Right atrium auricular region (tissue), 2 donors: ENCODE measurements around the gene CDCP2. TPM values are rescaled to one million over a fixed set of nuclear protein-coding genes. Genes with fewer than 3 reads are reported as not detected.

ENCODE experiments used
- DNase-seq: peaks from one replicate; pipeline ENCODE4 v3.0.0-alpha.2; 2019; ENCODE audit warnings: low spot score
- H3K27ac ChIP-seq, 2 donors: fragments of 200-600 bp; sonication (generic); 1 replicate in 1 of 2; 2 replicates in 1 of 2; pipeline ENCODE4 v1.5.1; 2016 to 2019
- H3K27me3 ChIP-seq, 2 donors: fragments of 200-600 bp; sonication (generic); one replicate each; pipeline versions ENCODE4 v1.5.1 to v1.6.0; 2017 to 2019
- H3K36me3 ChIP-seq: fragments of 200-600 bp; sonication (generic); one replicate; pipeline ENCODE4 v1.5.1; 2016
- H3K4me1 ChIP-seq, 2 donors: fragments of 200-600 bp; sonication (generic); one replicate each; pipeline versions ENCODE4 v1.5.1 to v1.6.0; 2017 to 2019
- H3K4me3 ChIP-seq, 2 donors: fragments of 200-600 bp; sonication (generic); 1 replicate in 1 of 2; 2 replicates in 1 of 2; pipeline ENCODE4 v1.5.1; 2017 to 2019; ENCODE audit warnings: mild to moderate bottlenecking in 1 of 2, moderate library complexity in 1 of 2
- H3K9me3 ChIP-seq, 2 donors: fragments of 200-600 bp; sonication (generic); one replicate each; pipeline ENCODE4 v1.5.1; 2019
- total RNA-seq, 2 donors: library from RNA; depleted of rRNA; stranded (reverse); fragments of >200 nt; gene quantifications; one replicate each; pipeline ENCODE4 v1.1.0, GENCODE V29; 2016
- TF ChIP-seq, protein P1 (sequence below), 2 donors: fragments of 200-600 bp; sonication (generic); IDR thresholded peaks; one replicate each; pipeline ENCODE4 v1.5.1; 2019; ENCODE audit warnings: antibody characterized with exemption in 2 of 2

CDCP2 gene
- not detected for total RNA-seq

DNA sequence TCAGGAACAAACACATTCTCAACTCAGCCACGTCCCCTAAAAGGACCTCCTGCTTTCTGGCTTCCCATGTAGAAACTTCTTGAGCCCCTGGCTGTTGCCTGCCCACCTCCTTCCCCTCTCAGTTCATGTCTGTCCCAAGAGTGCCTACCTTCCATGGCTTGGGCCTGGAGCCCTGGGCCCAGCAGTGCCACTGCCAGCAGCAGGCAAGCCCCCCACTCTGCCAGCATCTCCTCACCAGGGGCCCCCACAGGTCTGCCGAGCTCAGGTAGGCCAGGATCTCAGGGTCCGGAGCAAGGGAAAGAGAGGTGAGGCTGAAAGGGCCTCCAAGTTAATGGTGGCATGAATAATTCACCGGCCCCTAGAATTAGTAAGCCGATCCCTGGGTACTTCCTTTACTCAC, at the start of gene CDCP2:
Gene CDCP2 (minus strand): TSS at position 305 of the 400 bp plus-strand sequence. CDS start 78 bp downstream, at position 227.
- TF ChIP-seq, protein P1, sequence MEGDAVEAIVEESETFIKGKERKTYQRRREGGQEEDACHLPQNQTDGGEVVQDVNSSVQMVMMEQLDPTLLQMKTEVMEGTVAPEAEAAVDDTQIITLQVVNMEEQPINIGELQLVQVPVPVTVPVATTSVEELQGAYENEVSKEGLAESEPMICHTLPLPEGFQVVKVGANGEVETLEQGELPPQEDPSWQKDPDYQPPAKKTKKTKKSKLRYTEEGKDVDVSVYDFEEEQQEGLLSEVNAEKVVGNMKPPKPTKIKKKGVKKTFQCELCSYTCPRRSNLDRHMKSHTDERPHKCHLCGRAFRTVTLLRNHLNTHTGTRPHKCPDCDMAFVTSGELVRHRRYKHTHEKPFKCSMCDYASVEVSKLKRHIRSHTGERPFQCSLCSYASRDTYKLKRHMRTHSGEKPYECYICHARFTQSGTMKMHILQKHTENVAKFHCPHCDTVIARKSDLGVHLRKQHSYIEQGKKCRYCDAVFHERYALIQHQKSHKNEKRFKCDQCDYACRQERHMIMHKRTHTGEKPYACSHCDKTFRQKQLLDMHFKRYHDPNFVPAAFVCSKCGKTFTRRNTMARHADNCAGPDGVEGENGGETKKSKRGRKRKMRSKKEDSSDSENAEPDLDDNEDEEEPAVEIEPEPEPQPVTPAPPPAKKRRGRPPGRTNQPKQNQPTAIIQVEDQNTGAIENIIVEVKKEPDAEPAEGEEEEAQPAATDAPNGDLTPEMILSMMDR (IDR thresholded peaks at IDR 0.05) = no peak
- Histone ChIP-seq H3K36me3 (no peaks in the 10 kb centered on the region), H3K27me3 (no peaks in the 10 kb centered on the region), H3K4me1 (peaks cover 0 to 7% of the 10 kb centered on the region in 2 donors), H3K9me3 (no peaks in the 10 kb centered on the region), H3K4me3 (no peak within 1 kb of the TSS), H3K27ac (no peak within 1 kb of the TSS)
- no peak for DNase-seq

DNA sequence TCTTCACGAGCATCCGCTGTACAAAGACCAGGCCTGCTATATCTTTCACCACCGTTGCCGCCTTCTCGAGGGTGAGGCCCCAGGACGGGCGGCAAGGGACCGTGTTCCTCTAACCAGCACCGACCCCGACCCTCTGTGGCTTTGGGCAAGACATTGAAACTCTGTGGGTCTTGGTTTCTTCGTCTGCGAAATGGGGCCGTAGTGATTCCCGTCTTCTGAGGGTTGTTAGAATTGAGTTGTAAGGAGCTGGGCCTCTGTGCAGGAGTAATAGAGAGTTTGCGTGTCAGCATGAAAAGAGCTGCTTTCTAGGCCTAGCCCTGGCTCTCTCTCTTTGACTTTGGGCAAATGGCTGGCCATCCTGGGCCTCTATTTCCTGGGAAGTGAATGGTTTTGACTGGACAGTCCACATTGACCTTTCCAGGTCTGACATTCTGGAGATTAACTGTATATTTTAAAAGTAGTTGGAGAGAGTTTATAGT, 47.8 kb upstream of the CDCP2 start:
- Histone ChIP-seq H3K4me1 (peaks cover 0 to 23% of the 10 kb centered on the region in 2 donors), H3K4me3 (peak overlapping the region; percentile 73 to 94), H3K27me3 (no peaks in the 10 kb centered on the region), H3K9me3 (no peaks in the 10 kb centered on the region), H3K36me3 (peaks cover 9% of the 10 kb centered on the region), H3K27ac (peak overlapping the region; percentile 56 to 85)
- DNase-seq = no peak
- TF ChIP-seq, protein P1 (IDR thresholded peaks at IDR 0.05) = no peak

DNA sequence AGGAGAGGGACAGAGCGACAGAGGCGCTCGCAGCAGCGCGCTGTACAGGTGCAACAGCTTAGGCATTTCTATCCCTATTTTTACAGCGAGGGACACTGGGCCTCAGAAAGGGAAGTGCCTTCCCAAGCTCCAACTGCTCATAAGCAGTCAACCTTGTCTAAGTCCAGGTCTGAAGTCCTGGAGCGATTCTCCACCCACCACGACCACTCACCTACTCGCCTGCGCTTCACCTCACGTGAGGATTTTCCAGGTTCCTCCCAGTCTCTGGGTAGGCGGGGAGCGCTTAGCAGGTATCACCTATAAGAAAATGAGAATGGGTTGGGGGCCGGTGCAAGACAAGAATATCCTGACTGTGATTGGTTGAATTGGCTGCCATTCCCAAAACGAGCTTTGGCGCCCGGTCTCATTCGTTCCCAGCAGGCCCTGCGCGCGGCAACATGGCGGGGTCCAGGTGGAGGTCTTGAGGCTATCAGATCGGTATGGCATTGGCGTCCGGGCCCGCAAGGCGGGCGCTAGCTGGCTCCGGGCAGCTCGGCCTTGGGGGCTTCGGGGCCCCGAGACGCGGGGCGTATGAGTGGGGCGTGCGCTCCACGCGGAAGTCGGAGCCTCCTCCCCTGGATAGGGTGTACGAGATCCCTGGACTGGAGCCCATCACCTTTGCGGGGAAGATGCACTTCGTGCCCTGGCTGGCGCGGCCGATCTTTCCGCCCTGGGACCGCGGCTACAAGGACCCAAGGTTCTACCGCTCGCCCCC, 47.1 kb upstream of the CDCP2 start, which contains the start of the genes CYB5RL and MRPL37:
Gene CYB5RL (minus strand): TSS at position 266 of the 754 bp plus-strand sequence. CDS start 4,414 bp downstream, outside the sequence.
Gene MRPL37 (plus strand): TSS at position 403 of the 754 bp plus-strand sequence. CDS start 77 bp downstream, at position 480.
- Histone ChIP-seq H3K4me1 (peaks cover 0 to 23% of the 10 kb centered on the region in 2 donors), H3K36me3 (peaks cover 5% of the 10 kb centered on the region), H3K27ac (peak within 1 kb of the TSS; percentile 56 to 85), H3K27me3 (no peaks in the 10 kb centered on the region), H3K9me3 (no peaks in the 10 kb centered on the region), H3K4me3 (peak within 1 kb of the TSS; percentile 73 to 94)
- DNase-seq = peak; percentile 93
- TF ChIP-seq, protein P1 (IDR thresholded peaks at IDR 0.05) = peak in 1 of 2 donors; percentile 15

DNA sequence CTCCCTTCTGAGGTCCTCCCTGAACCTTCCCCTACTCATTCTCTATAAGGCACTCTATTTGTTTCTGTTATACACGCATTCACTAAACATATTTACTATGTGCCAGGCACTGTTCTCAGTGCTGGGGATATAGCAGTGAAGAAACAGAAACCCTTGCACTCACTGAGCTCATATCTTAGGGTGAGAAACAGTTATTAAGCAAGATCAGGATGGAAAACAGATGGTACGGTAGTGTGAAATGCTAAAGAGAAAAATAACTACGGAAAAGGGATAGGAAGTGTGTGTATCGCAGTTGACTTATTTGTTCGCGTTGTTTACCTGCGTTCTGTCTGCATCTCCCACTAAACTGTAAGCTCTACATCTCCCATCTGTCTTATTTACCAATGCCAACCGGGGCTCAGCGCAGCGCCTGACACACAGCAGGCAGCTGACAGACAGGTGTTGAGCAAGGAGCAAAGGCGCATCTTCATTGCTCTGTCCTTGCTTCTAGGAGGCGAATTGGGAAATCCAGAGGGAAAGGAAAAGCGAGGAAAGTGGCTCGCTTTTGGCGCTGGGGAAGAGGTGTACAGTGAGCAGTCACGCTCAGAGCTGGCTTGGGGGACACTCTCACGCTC, 46.5 kb upstream of the CDCP2 start:
- TF ChIP-seq, protein P1 (IDR thresholded peaks at IDR 0.05) = no peak
- Histone ChIP-seq H3K27ac (peak overlapping the region; percentile 56 to 85), H3K4me3 (peak overlapping the region; percentile 73 to 94), H3K4me1 (peaks cover 0 to 23% of the 10 kb centered on the region in 2 donors), H3K9me3 (no peaks in the 10 kb centered on the region), H3K36me3 (peaks cover 7% of the 10 kb centered on the region), H3K27me3 (no peaks in the 10 kb centered on the region)
- no peak for DNase-seq

DNA sequence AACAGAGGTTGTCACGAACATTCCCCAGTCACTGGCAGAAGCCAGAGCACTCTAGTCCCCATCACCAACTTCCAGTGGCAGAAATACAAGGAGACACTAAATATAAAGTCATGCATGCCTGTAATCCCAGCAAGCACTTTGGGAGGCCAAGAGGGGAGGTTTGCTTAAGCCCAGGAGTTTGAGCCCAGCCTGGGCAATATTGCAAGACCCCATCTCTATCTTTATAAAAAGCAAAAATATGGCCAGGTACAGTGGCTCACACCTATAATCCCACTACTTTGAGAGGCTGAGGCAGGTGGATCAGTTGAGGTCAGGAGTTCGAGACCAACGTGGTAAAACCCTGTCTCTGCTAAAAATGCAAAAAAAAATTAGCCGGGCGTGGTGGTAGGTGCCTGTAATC, 40.7 kb upstream of the CDCP2 start:
- peaks cover 21% of the 10 kb centered on the region for H3K36me3 ChIP-seq
- no peak overlapping the region for H3K4me3 ChIP-seq
- TF ChIP-seq, protein P1 (IDR thresholded peaks at IDR 0.05) = no peak
- H3K27me3 ChIP-seq = no peaks in the 10 kb centered on the region
- H3K27ac ChIP-seq = no peak overlapping the region
- DNase-seq = no peak
- H3K9me3 ChIP-seq = no peaks in the 10 kb centered on the region
- no peaks in the 10 kb centered on the region for H3K4me1 ChIP-seq
